GM21515 (cell line): ENCODE measurements around the gene PPIL1.
"Not testable (repeated sequence)": the region's sequence is repeated elsewhere in the genome, so short reads cannot be mapped to it uniquely, and the experiment has no call there.

ENCODE experiments used
- ATAC-seq: cut with Tn5 transposase; IDR thresholded peaks from one replicate; pipeline ENCODE4 v1.9.1; 2021; ENCODE audit not compliant: unreplicated experiment

Gene PPIL1

GRCh38 chr6:36817176-36817817 is 57.3 kb downstream of the PPIL1 start:
- no peak for ATAC-seq

GRCh38 chr6:36815962-36816735 is 58.5 kb downstream of the PPIL1 start:
- no peak for ATAC-seq

GRCh38 chr6:36814249-36814648 is 60.4 kb downstream of the PPIL1 start:
- no peak for ATAC-seq

GRCh38 chr6:36813526-36813925 is 61.1 kb downstream of the PPIL1 start:
- ATAC-seq = no peak

- not testable (repeated sequence) for ATAC-seq
Measured at GRCh38 chr6:36813047-36813446, 61.6 kb downstream of the PPIL1 start.

GRCh38 chr6:36809941-36810803 is 64.4 kb downstream of the PPIL1 start:
- no peak for ATAC-seq

- ATAC-seq = no peak
Measured at GRCh38 chr6:36809156-36809555, 65.4 kb downstream of the PPIL1 start.

- ATAC-seq = no peak
Measured at GRCh38 chr6:36808634-36809033, 66.0 kb downstream of the PPIL1 start.

GRCh38 chr6:36807750-36808149 is 66.9 kb downstream of the PPIL1 start:
- ATAC-seq = no peak

- no peak for ATAC-seq
Measured at GRCh38 chr6:36807143-36807542, 67.5 kb downstream of the PPIL1 start.

GRCh38 chr6:36805917-36806316 is 68.7 kb downstream of the PPIL1 start:
- no peak for ATAC-seq

- ATAC-seq = no peak
Measured at GRCh38 chr6:36805096-36805797, 69.4 kb downstream of the PPIL1 start.
